Liver (tissue), 9 donors: ENCODE data around the gene CCDC50. TPM values are rescaled to one million over a fixed set of nuclear protein-coding genes. Genes with fewer than 3 reads are reported as not detected.

Experiments
- DNase-seq: peaks from one replicate; pipeline ENCODE4 v3.0.0-alpha.2; 2017; ENCODE audit warnings: low spot score
- H3K27ac ChIP-seq, 2 donors: one replicate each; pipeline ENCODE4 v1.7.0; 2013; ENCODE audit warnings: inconsistent platforms in 2 of 2, low read length in 2 of 2, control low read depth in 1 of 2, low read depth in 1 of 2, mild to moderate bottlenecking in 1 of 2
- H3K27me3 ChIP-seq, 4 donors: one replicate each; pipeline versions ENCODE4 v1.6.1 to v1.7.0; 2013; ENCODE audit warnings: low read length in 3 of 4, inconsistent platforms in 1 of 4, mild to moderate bottlenecking in 1 of 4, moderate library complexity in 1 of 4; ENCODE audit not compliant: control insufficient read depth in 4 of 4, insufficient read depth in 4 of 4
- H3K36me3 ChIP-seq, 4 donors: one replicate each; pipeline versions ENCODE4 v1.6.1 to v1.7.0; 2013; ENCODE audit warnings: low read length in 3 of 4, mild to moderate bottlenecking in 3 of 4, low read depth in 1 of 4, moderate library complexity in 1 of 4; ENCODE audit not compliant: control insufficient read depth in 4 of 4, insufficient read depth in 3 of 4
- H3K4me1 ChIP-seq, 4 donors: one replicate each; pipeline versions ENCODE4 v1.6.1 to v1.7.0; 2013; ENCODE audit warnings: low read length in 3 of 4, mild to moderate bottlenecking in 3 of 4, moderate library complexity in 1 of 4; ENCODE audit not compliant: control insufficient read depth in 4 of 4, insufficient read depth in 4 of 4
- H3K4me3 ChIP-seq, 3 donors: one replicate each; pipeline versions ENCODE4 v1.6.1 to v1.7.0; 2013; ENCODE audit warnings: low read length in 3 of 3, control low read depth in 1 of 3, low read depth in 1 of 3, mild to moderate bottlenecking in 1 of 3
- H3K9ac ChIP-seq, 2 donors: one replicate each; pipeline ENCODE4 v1.7.0; 2013; ENCODE audit warnings: low read length in 2 of 2, mild to moderate bottlenecking in 2 of 2, moderate library complexity in 2 of 2, control low read depth in 1 of 2, low read depth in 1 of 2
- H3K9me3 ChIP-seq, 4 donors: one replicate each; pipeline versions ENCODE4 v1.6.1 to v1.7.0; 2013; ENCODE audit warnings: low read length in 3 of 4; ENCODE audit not compliant: control insufficient read depth in 4 of 4
- ATF3 ChIP-seq: IDR thresholded peaks from 2 replicates; pipeline ENCODE4 v1.6.1; 2016; ENCODE audit warnings: antibody characterized with exemption
- CTCF ChIP-seq: fragments of 150-350 bp; IDR thresholded peaks from 2 replicates; pipeline ENCODE4 v1.5.1; 2017; ENCODE audit warnings: improper control_type of control experiment, low read depth, low read length; ENCODE audit not compliant: missing input control
- EGR1 ChIP-seq, 2 donors: IDR thresholded peaks; 2 replicates each; pipeline ENCODE4 v1.6.1; 2016 to 2018; ENCODE audit warnings: antibody characterized with exemption in 2 of 2, low read depth in 2 of 2
- FOXA1 ChIP-seq: IDR thresholded peaks from 2 replicates; pipeline ENCODE4 v1.6.1; 2016; ENCODE audit warnings: antibody characterized with exemption
- FOXA2 ChIP-seq: IDR thresholded peaks from 2 replicates; pipeline ENCODE4 v1.6.1; 2016; ENCODE audit warnings: antibody characterized with exemption
- GABPA ChIP-seq, 2 donors: IDR thresholded peaks in 1 of 2; conservative IDR thresholded peaks in 1 of 2; 2 replicates each; pipeline ENCODE4 v1.6.1; 2016; ENCODE audit warnings: antibody characterized with exemption in 2 of 2, mild to moderate bottlenecking in 1 of 2, moderate library complexity in 1 of 2
- HNF4A ChIP-seq, 2 donors: conservative IDR thresholded peaks; 2 replicates each; pipeline ENCODE4 v1.6.1; 2016; ENCODE audit warnings: antibody characterized with exemption in 2 of 2, mild to moderate bottlenecking in 2 of 2
- HNF4G ChIP-seq: IDR thresholded peaks from 2 replicates; pipeline ENCODE4 v1.6.1; 2016; ENCODE audit warnings: antibody characterized with exemption
- JUND ChIP-seq, 2 donors: IDR thresholded peaks; 2 replicates each; pipeline ENCODE4 v1.6.1; 2016; ENCODE audit warnings: antibody characterized with exemption in 2 of 2
- MAX ChIP-seq: IDR thresholded peaks from 2 replicates; pipeline ENCODE4 v1.6.1; 2016; ENCODE audit warnings: antibody characterized with exemption
- NR2F2 ChIP-seq: IDR thresholded peaks from 2 replicates; pipeline ENCODE4 v1.6.1; 2016; ENCODE audit warnings: antibody characterized with exemption
- RAD21 ChIP-seq, 2 donors: IDR thresholded peaks; 2 replicates each; pipeline ENCODE4 v1.6.1; 2016; ENCODE audit warnings: antibody characterized with exemption in 2 of 2, mild to moderate bottlenecking in 2 of 2
- REST ChIP-seq: IDR thresholded peaks from 2 replicates; pipeline ENCODE4 v1.6.1; 2016; ENCODE audit warnings: antibody characterized with exemption, mild to moderate bottlenecking
- RXRA ChIP-seq, 2 donors: IDR thresholded peaks; 2 replicates each; pipeline ENCODE4 v1.6.1; 2017 to 2018; ENCODE audit warnings: antibody characterized with exemption in 2 of 2, mild to moderate bottlenecking in 1 of 2
- SP1 ChIP-seq: IDR thresholded peaks from 2 replicates; pipeline ENCODE4 v1.6.1; 2018; ENCODE audit warnings: antibody characterized with exemption, mild to moderate bottlenecking
- TAF1 ChIP-seq: conservative IDR thresholded peaks from 2 replicates; pipeline ENCODE4 v1.6.1; 2016; ENCODE audit warnings: antibody characterized with exemption, mild to moderate bottlenecking
- YY1 ChIP-seq: IDR thresholded peaks from 2 replicates; pipeline ENCODE4 v1.6.1; 2016; ENCODE audit warnings: antibody characterized with exemption, mild to moderate bottlenecking
- ZBTB33 ChIP-seq: IDR thresholded peaks from 2 replicates; pipeline ENCODE4 v1.6.1; 2016; ENCODE audit warnings: antibody characterized with exemption
- WGBS: extraction: QIAGEN DNeasy Blood & Tissue Kit; methylation state at CpG from one replicate; pipeline ENCODE4 v1.1.7; 2013; 5-methylcytosine and 5-hydroxymethylcytosine counted together
- polyA plus RNA-seq, 2 donors: library from polyadenylated mRNA; stranded (reverse) in 1 of 2; unstranded in 1 of 2; fragments of 200-250 nt in 1 of 2; fragments of >200 nt in 1 of 2; fragmentation: Nextera tagmentation in 1 of 2; extraction: Ambion mirVana in 1 of 2; gene quantifications; one replicate each; pipeline versions ENCODE4 v1.2.1 to v1.2.3, GENCODE V29; 2013 to 2015
- total RNA-seq, 2 donors: library from RNA; depleted of rRNA; stranded (reverse); fragments of >200 nt; gene quantifications; one replicate each; pipeline ENCODE4 v1.2.3, GENCODE V29; 2014
- donor health status: healthy.
- donor health status: healthy.
- donor health status: healthy.
- donor health status: healthy.
- donor health status: healthy.

Gene CCDC50
- total and polyA plus RNA-seq, 4 donors, result 15.4 to 69.0 (median 33.6) TPM

- Histone ChIP-seq H3K27ac (no peak overlapping the region), H3K9ac (no peak overlapping the region), H3K36me3 (no peaks in the 10 kb centered on the region), H3K9me3 (no peaks in the 10 kb centered on the region), H3K27me3 (no peaks in the 10 kb centered on the region), H3K4me1 (no peaks in the 10 kb centered on the region), H3K4me3 (no peak overlapping the region)
- 83% methylated on average over 5 of the region's 5 CpGs for WGBS
- DNase-seq, result no peak
- TF ChIP-seq ZBTB33 (no peak), CTCF (no peak), MAX (no peak), REST (no peak), EGR1 (IDR thresholded peaks at IDR 0.05; ENCODE audit: low read depth in 2 of 2) (no peak), FOXA1 (no peak), JUND (IDR thresholded peaks at IDR 0.05) (no peak), FOXA2 (no peak), GABPA (IDR thresholded peaks at IDR 0.05 in 1 of 2, conservative IDR thresholded peaks at IDR 0.05 in 1 of 2) (no peak), YY1 (no peak), HNF4A (conservative IDR thresholded peaks at IDR 0.05) (no peak), RAD21 (IDR thresholded peaks at IDR 0.05) (no peak), HNF4G (no peak), TAF1 (no peak), NR2F2 (no peak), RXRA (IDR thresholded peaks at IDR 0.05) (no peak), SP1 (no peak), ATF3 (no peak)
Measured at GRCh38 chr3:191292243-191293015, 36.8 kb upstream of the CCDC50 start.
